ENCODE measurements around the gene ATF6. TPM values are rescaled to one million over a fixed set of nuclear protein-coding genes. Genes with fewer than 3 reads are reported as not detected.

The ATF6 gene
- total and polyA plus RNA-seq, 2 of the 4 experiments (the other 2 are of a cell fraction): 12.2 to 17.6 TPM

- CTCF ChIA-PET: no interaction called here
These were observed 217.6 kb downstream of the ATF6 start for GRCh38 chr1:161983725-161984124.

More at GRCh38 chr1:161983725-161984124, 217.6 kb downstream of the ATF6 start:
- Histone ChIP-seq H3K4me1 (ENCODE audit: control insufficient read depth, insufficient read depth, low read length) (no peaks in the 10 kb centered on the region), H3K4ac (ENCODE audit: low read depth, low read length) (no peak overlapping the region), H4K5ac (ENCODE audit: low read depth, low read length) (no peak overlapping the region), H3K56ac (ENCODE audit: extremely low read depth, insufficient read depth, low read length) (no peak overlapping the region), H2BK5ac (ENCODE audit: low read depth, low read length, poor library complexity, severe bottlenecking) (no peak overlapping the region), H3K14ac (replicated peaks; ENCODE audit: low read depth, low read length) (no peak overlapping the region), H2AK9ac (replicated peaks; ENCODE audit: low read depth, low read length, poor library complexity) (no peak overlapping the region), H2BK120ac (ENCODE audit: low read depth, low read length) (no peak overlapping the region), H2AFZ (replicated peaks; ENCODE audit: low read length, poor library complexity) (peak overlapping the region; percentile 6), H4K91ac (ENCODE audit: insufficient read depth, low read depth, low read length) (no peak overlapping the region), H4K20me1 (ENCODE audit: insufficient read depth, low read length) (no peaks in the 10 kb centered on the region), H2AK5ac (ENCODE audit: low read depth, low read length) (no peak overlapping the region), H3K18ac (ENCODE audit: low read depth, low read length) (no peak overlapping the region), H3K27me3 (ENCODE audit: control insufficient read depth, insufficient read depth, low read length) (peaks cover 4% of the 10 kb centered on the region), H3K36me3 (ENCODE audit: control insufficient read depth, insufficient read depth, low read length) (no peaks in the 10 kb centered on the region), H2BK20ac (ENCODE audit: low read depth, low read length) (no peak overlapping the region), H3K23ac (ENCODE audit: low read depth, low read length) (no peak overlapping the region), H3K9me3 (ENCODE audit: control insufficient read depth, insufficient read depth, low read length) (peaks cover 12% of the 10 kb centered on the region), H3K9ac (ENCODE audit: low read depth, low read length) (no peak overlapping the region), H2BK15ac (ENCODE audit: low read depth, low read length) (no peak overlapping the region), H3K9me1 (ENCODE audit: insufficient read depth, low read length) (no peaks in the 10 kb centered on the region), H4K8ac (ENCODE audit: low read depth in 2 of 2, low read length in 2 of 2) (no peak overlapping the region), H3K79me1 (ENCODE audit: low read depth in 1 of 2, low read length in 2 of 2) (no peaks in the 10 kb centered on the region), H3K27ac (ENCODE audit: insufficient read depth, low read length) (no peak overlapping the region), H3K4me2 (ENCODE audit: low read depth, low read length) (no peak overlapping the region), H3K4me3 (ENCODE audit: insufficient read depth, low read depth, low read length) (no peak overlapping the region)
- BruUV-seq (replicated peaks): no TSS peak
- intact Hi-C loops (cut with micrococcal nuclease): no loop called here
- ATAC-seq (ENCODE audit: low read depth) (no peak), DNase-seq (no peak)
- dilution Hi-C loops (cut with HindIII; ENCODE audit: low sequenced_read_pairs, unreplicated experiment): no loop called here
- POLR2A ChIA-PET (ENCODE audit: unreplicated experiment): no interaction called here
- in situ Hi-C loops (cut with MboI; ENCODE audit: low sequenced_read_pairs): no loop called here
- TF ChIP-seq BHLHE40 (IDR thresholded peaks at IDR 0.05; ENCODE audit: low read depth, low read length) (no peak), MAFK (IDR thresholded peaks at IDR 0.05; ENCODE audit: low read depth, low read length) (no peak), RFX5 (IDR thresholded peaks at IDR 0.05; ENCODE audit: low read depth, low read length) (no peak), CEBPB (IDR thresholded peaks at IDR 0.05; ENCODE audit: low read depth, low read length) (no peak), FOS (IDR thresholded peaks at IDR 0.05; ENCODE audit: low read depth, low read length) (no peak), CTCF (conservative IDR thresholded peaks at IDR 0.05; ENCODE audit: low read depth, low read length) (no peak)
- 83% methylated on average over 15 of the region's 22 CpGs; no CpG with 5 or more reads in 1 of the 2 experiments for WGBS, 2 experiments (ENCODE audit: extremely low coverage in 2 of 2, insufficient read length in 1 of 2)
